VCaP (cell line): Measurements from ENCODE around the gene RRAGC.

Source experiments
- H3K27ac ChIP-seq: fragments of 450-650 bp; 2 replicates; pipeline ENCODE4 v1.5.1; 2017
- TF ChIP-seq, protein P1 (sequence below): fragments of 450-650 bp; conservative IDR thresholded peaks from 2 replicates; pipeline ENCODE4 v1.5.1; 2017; ENCODE audit warnings: mild to moderate bottlenecking, moderate library complexity

The RRAGC gene

DNA sequence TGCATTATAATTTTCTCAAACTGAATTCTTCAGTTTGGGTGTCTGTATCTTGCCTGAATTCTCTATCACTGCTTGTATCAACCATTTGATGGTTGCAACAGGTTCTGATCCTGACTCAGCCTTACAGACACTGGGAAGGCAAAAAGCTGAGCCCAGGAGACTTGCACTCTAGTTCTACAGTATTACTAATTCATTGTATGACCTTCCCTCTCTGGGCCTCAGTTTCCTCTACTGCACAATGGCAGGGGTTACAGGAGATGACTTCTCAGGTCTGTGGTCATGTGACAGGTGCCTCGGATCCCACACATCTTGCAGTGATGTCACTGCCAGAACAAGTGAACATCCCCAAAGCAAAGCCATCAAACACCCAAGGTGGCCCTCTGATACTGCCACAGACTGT, 38.7 kb downstream of the RRAGC start:
- H3K27ac ChIP-seq = no peak overlapping the region
- TF ChIP-seq, protein P1, sequence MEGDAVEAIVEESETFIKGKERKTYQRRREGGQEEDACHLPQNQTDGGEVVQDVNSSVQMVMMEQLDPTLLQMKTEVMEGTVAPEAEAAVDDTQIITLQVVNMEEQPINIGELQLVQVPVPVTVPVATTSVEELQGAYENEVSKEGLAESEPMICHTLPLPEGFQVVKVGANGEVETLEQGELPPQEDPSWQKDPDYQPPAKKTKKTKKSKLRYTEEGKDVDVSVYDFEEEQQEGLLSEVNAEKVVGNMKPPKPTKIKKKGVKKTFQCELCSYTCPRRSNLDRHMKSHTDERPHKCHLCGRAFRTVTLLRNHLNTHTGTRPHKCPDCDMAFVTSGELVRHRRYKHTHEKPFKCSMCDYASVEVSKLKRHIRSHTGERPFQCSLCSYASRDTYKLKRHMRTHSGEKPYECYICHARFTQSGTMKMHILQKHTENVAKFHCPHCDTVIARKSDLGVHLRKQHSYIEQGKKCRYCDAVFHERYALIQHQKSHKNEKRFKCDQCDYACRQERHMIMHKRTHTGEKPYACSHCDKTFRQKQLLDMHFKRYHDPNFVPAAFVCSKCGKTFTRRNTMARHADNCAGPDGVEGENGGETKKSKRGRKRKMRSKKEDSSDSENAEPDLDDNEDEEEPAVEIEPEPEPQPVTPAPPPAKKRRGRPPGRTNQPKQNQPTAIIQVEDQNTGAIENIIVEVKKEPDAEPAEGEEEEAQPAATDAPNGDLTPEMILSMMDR = no peak

- no peak overlapping the region for H3K27ac ChIP-seq
- TF ChIP-seq, protein P1 = no peak
Observed at GRCh38 chr1:38819516-38819915, 40.1 kb downstream of the RRAGC start.

DNA sequence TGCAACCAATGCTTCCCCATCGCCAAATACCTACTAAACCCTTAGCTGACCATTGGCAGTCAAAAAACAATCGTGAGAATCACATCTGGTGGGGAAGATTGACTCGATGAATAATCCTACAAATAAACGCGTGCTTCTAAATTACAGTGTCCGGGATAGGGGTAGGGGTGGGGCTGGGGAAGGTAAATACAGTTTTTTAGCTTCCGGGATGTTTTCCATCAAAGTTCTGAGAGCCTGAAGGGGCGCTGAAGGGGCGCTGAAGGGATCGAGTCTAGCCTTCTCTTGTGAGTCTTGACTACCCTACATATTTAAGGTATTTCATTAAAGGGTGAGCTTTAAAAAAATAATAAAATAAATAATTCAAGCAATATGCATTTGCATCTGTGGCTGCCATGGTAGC, 40.5 kb downstream of the RRAGC start:
- no peak overlapping the region for H3K27ac ChIP-seq

DNA sequence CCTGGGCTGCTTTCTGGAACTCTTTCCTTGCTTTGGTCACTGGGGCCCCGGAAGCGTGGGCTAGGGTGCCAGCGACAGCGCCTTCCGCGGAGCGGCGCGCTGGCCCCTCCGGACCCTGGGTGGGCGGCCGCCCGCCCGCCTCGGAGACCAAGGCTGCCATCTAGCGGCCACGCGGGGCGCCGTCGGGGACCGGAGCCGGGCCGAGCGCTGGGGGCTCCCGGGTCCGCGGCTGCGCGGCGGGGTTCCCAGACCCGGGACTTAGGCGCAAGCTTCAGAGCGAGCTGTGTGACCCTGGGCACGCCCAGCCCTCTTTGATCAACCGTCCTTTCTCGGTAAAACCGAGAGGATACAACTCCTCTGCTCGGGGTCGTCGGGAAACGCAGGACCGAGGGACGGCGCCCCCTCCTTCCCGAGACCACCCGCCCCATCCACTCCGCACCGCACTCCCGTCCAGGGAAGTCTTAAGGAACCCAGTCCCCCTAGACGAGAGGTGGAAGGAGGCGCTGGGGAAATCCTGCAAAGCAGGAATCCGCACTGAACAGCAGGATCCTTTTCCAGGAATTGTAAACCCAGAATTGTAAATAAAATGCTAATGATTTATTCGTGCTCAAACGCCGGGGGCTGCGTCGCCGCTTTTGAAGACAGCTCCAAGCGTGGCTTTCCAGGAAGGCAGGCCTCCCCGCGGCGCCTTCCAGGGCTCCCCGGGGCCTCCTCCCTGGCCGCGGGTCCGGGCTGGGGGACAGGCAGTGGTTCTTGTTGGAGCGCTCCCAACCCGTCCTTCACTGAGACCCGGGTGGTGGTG, 41.2 kb downstream of the RRAGC start:
- H3K27ac ChIP-seq = peak overlapping the region; percentile 9; the same call in 1 of the 2 replicates

More for the DNA sequence above, 40.5 kb downstream of the RRAGC start:
- TF ChIP-seq, protein P1 = no peak

DNA sequence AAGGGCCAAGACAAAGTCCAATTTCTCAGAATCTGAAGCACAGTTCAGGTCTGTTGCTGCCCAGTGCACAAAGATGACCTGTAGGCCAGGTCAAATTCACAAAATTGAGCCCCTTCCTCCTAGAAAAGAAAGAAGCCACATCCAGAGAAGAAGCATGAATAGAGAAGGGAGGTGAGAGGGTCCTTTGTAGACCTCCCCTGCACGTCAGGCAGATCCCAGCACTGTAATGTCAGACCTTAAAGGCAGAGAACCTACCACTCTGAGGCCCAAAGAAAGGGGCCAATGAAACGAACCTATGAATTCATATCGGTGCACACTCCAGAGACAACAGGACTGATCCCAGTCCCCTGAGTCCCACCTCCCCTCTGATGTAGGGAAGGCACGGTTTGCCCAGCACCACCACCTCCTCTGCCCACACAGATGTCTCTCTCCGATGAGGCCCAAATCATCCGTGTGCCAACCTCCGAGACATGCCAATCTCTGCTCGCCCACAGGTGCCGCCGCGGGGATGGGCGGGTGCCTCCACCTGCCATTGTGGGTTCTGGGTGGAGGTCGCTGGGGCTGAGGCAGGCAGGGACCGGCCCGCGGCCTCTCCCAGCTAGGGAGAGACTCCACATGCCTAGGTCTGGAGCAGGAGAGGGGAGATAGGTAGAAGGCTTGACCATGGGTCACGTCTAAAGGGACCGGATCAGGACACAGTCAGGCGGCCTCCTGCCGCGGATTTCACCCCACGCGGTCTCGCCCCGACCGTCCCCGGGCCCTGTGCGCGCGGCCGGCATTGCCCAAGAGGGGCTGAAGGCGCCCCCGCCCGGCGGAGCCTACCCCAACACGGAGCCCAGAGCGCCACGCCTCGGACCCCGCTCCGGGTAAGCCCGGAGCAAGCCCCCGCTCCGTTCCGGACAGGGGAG, 42.1 kb downstream of the RRAGC start:
- H3K27ac ChIP-seq = no peak overlapping the region; the same call in 1 of the 2 replicates
- TF ChIP-seq, protein P1 = no peak

More for the DNA sequence above, 41.2 kb downstream of the RRAGC start:
- TF ChIP-seq, protein P1 = peak; percentile 95

GRCh38 chr1:38815903-38816627, 43.5 kb downstream of the RRAGC start:
- H3K27ac ChIP-seq = no peak overlapping the region
- TF ChIP-seq, protein P1 = no peak
